Neural progenitor cell (in vitro differentiated cells): Measurements from ENCODE around the gene ADK. TPM values are rescaled to one million over a fixed set of nuclear protein-coding genes. Genes with fewer than 3 reads are reported as not detected.
"Not testable (repeated sequence)": the region's sequence is repeated elsewhere in the genome, so short reads cannot be mapped to it uniquely, and the experiment has no call there.

ENCODE experiments used
- DNase-seq: peaks from one replicate; pipeline ENCODE4 v3.0.0-alpha.2; 2016; ENCODE audit warnings: low spot score
- H2AFZ ChIP-seq: fragments of 200-600 bp; sonication (generic); replicated peaks from 2 replicates; pipeline ENCODE4 v1.6.1; 2016; ENCODE audit warnings: antibody characterized with exemption
- H3F3A ChIP-seq: fragments of 200-600 bp; sonication (generic); 2 replicates; pipeline ENCODE4 v1.6.1; 2016; ENCODE audit warnings: antibody characterized with exemption, low read depth
- H3K27ac ChIP-seq: fragments of 200-600 bp; sonication (generic); 2 replicates; pipeline ENCODE4 v1.5.1; 2016; ENCODE audit warnings: mild to moderate bottlenecking
- H3K27me3 ChIP-seq: fragments of 200-600 bp; sonication (generic); 2 replicates; pipeline ENCODE4 v1.6.1; 2016; ENCODE audit warnings: mild to moderate bottlenecking, moderate library complexity
- H3K36me3 ChIP-seq: fragments of 200-600 bp; sonication (generic); 2 replicates; pipeline ENCODE4 v1.5.1; 2016
- H3K4me1 ChIP-seq: fragments of 200-600 bp; sonication (generic); 2 replicates; pipeline ENCODE4 v1.6.1; 2016; ENCODE audit warnings: mixed run types
- H3K4me2 ChIP-seq: fragments of 200-600 bp; sonication (generic); 2 replicates; pipeline ENCODE4 v1.6.1; 2016
- H3K4me3 ChIP-seq: fragments of 200-600 bp; sonication (generic); 2 replicates; pipeline ENCODE4 v1.5.1; 2016
- H3K79me2 ChIP-seq: fragments of 200-600 bp; sonication (generic); 2 replicates; pipeline ENCODE4 v1.6.1; 2016; ENCODE audit warnings: low read depth
- H3K9ac ChIP-seq: fragments of 200-600 bp; sonication (generic); 2 replicates; pipeline ENCODE4 v1.6.1; 2016
- H3K9me3 ChIP-seq: fragments of 200-600 bp; sonication (generic); 2 replicates; pipeline ENCODE4 v1.5.1; 2016; ENCODE audit warnings: low read depth
- H4K20me1 ChIP-seq: fragments of 200-600 bp; sonication (generic); 2 replicates; pipeline ENCODE4 v1.6.1; 2016; ENCODE audit warnings: low read depth
- H3K27ac Mint-ChIP-seq: 3 replicates; pipeline ENCODE4 v1.8.0; 2021; ENCODE audit warnings: mixed read lengths
- H3K27me3 Mint-ChIP-seq: 2 replicates; pipeline ENCODE4 v1.8.0; 2022; ENCODE audit warnings: low read depth, mild to moderate bottlenecking, inconsistent platforms, moderate library complexity, mixed read lengths; ENCODE audit not compliant: insufficient read depth
- H3K36me3 Mint-ChIP-seq: 3 replicates; pipeline ENCODE4 v1.8.0; 2021; ENCODE audit warnings: mixed read lengths
- H3K4me1 Mint-ChIP-seq: 3 replicates; pipeline ENCODE4 v1.8.0; 2021; ENCODE audit warnings: mixed read lengths
- H3K4me3 Mint-ChIP-seq: 3 replicates; pipeline ENCODE4 v1.8.0; 2021; ENCODE audit warnings: mild to moderate bottlenecking, moderate library complexity, mixed read lengths
- H3K9me3 Mint-ChIP-seq: 3 replicates; pipeline ENCODE4 v1.8.0; 2020; ENCODE audit warnings: mixed read lengths
- CTCF ChIP-seq: fragments of 200-600 bp; sonication (generic); IDR thresholded peaks from 2 replicates; pipeline ENCODE4 v1.5.1; 2017; ENCODE audit warnings: antibody characterized with exemption, mild to moderate bottlenecking
- EZH2 ChIP-seq: fragments of 200-600 bp; sonication (generic); IDR thresholded peaks from 2 replicates; pipeline ENCODE4 v1.6.1; 2017; ENCODE audit warnings: antibody characterized with exemption, mild to moderate bottlenecking, moderate library complexity
- EZH2phosphoT487 ChIP-seq: fragments of 200-600 bp; sonication (generic); IDR thresholded peaks from 2 replicates; pipeline ENCODE4 v1.6.1; 2017; ENCODE audit warnings: antibody characterized with exemption
- total RNA-seq: library from RNA; depleted of rRNA; stranded (reverse); fragments of >200 nt; gene quantifications from 2 replicates; pipeline ENCODE4 v1.2.3, GENCODE V29; 2015; ENCODE audit warnings: low replicate concordance

ADK gene
- total RNA-seq, 1 donor from 2014 or later, result 50.9 TPM

- Histone ChIP-seq H3F3A (peaks cover 3% of the 10 kb centered on the region), H3K4me2 (no peak overlapping the region), H4K20me1 (no peaks in the 10 kb centered on the region), H3K4me3 (no peak overlapping the region), H3K27ac (no peak overlapping the region), H3K36me3 (no peaks in the 10 kb centered on the region), H3K27me3 (no peaks in the 10 kb centered on the region), H3K4me1 (peaks cover 15% of the 10 kb centered on the region), H3K79me2 (no peaks in the 10 kb centered on the region), H3K9ac (no peak overlapping the region), H3K9me3 (no peaks in the 10 kb centered on the region), H2AFZ (no peak overlapping the region)
- peaks cover 2% of the 10 kb centered on the region for H3K9me3 Mint-ChIP-seq
- TF ChIP-seq EZH2phosphoT487 (no peak), CTCF (no peak)
- no peaks in the 10 kb centered on the region for H3K27me3 Mint-ChIP-seq
- H3K4me1 Mint-ChIP-seq, result peaks cover 7% of the 10 kb centered on the region
- H3K4me3 Mint-ChIP-seq, result no peak overlapping the region
- no peaks in the 10 kb centered on the region for H3K36me3 Mint-ChIP-seq
- H3K27ac Mint-ChIP-seq, result no peak overlapping the region
- DNase-seq, result no peak
Measured at GRCh38 chr10:74293686-74294371, 142.8 kb downstream of the ADK start.

GRCh38 chr10:74297389-74298080 is 146.5 kb downstream of the ADK start:
- Histone ChIP-seq H3K4me2 (no peak overlapping the region), H3F3A (no peaks in the 10 kb centered on the region), H3K9ac (no peak overlapping the region), H3K27ac (no peak overlapping the region), H2AFZ (no peak overlapping the region), H3K4me3 (no peak overlapping the region), H4K20me1 (no peaks in the 10 kb centered on the region), H3K9me3 (no peaks in the 10 kb centered on the region), H3K36me3 (no peaks in the 10 kb centered on the region), H3K27me3 (no peaks in the 10 kb centered on the region), H3K4me1 (no peaks in the 10 kb centered on the region), H3K79me2 (no peaks in the 10 kb centered on the region)
- no peak for DNase-seq
- H3K9me3 Mint-ChIP-seq, result peaks cover 2% of the 10 kb centered on the region
- H3K27ac Mint-ChIP-seq, result no peak overlapping the region
- no peaks in the 10 kb centered on the region for H3K36me3 Mint-ChIP-seq
- H3K4me3 Mint-ChIP-seq, result no peak overlapping the region
- no peaks in the 10 kb centered on the region for H3K27me3 Mint-ChIP-seq
- TF ChIP-seq EZH2phosphoT487 (no peak), EZH2 (no peak), CTCF (no peak)
- no peaks in the 10 kb centered on the region for H3K4me1 Mint-ChIP-seq

DNA sequence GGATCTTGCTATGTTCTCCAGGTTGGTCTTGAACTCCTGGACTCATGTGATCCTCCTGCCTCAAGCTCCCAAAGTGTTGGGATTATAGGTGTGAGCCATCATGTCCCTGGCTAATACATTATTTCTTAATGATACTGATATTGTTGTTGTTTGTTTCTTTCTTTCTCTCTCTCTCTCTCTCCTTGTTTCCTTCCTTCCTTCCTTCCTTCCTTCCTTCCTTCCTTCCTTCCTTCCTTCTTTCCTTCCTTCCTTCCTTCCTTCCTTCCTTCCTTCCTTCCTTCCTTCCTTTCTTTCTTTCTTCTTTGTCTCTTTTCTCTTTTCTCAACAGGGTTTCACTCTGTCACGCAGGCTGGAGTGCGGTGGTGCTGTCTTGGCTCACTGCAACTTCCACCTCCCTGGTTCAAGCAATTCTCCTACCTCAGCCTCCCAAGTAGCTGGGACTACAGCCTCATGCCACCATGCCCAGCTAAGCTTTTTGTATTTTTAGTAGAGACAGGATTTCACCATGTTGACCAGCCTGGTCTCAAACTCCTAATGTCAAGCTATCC is 149.1 kb downstream of the ADK start:
- H3K36me3 Mint-ChIP-seq, H3K27ac Mint-ChIP-seq, H3K27ac ChIP-seq: not testable (repeated sequence)

GRCh38 chr10:74300666-74301065 is 149.6 kb downstream of the ADK start:
- no peaks in the 10 kb centered on the region for H3K27me3 Mint-ChIP-seq
- no peak overlapping the region for H3K27ac Mint-ChIP-seq
- H3K79me2 ChIP-seq, result no peaks in the 10 kb centered on the region
- no peaks in the 10 kb centered on the region for H3F3A ChIP-seq
- H3K27ac ChIP-seq, result no peak overlapping the region
- H3K36me3 Mint-ChIP-seq, result no peaks in the 10 kb centered on the region
- no peak overlapping the region for H3K9ac ChIP-seq
- H3K4me3 Mint-ChIP-seq, result no peak overlapping the region
- H3K9me3 Mint-ChIP-seq, result no peaks in the 10 kb centered on the region
- H3K36me3 ChIP-seq, result no peaks in the 10 kb centered on the region
- H2AFZ ChIP-seq, result no peak overlapping the region
- no peaks in the 10 kb centered on the region for H3K27me3 ChIP-seq
- no peak overlapping the region for H3K4me2 ChIP-seq
- H3K9me3 ChIP-seq, result no peaks in the 10 kb centered on the region
- no peaks in the 10 kb centered on the region for H3K4me1 Mint-ChIP-seq
- H4K20me1 ChIP-seq, result no peaks in the 10 kb centered on the region
- no peak for DNase-seq
- no peak for TF ChIP-seq EZH2phosphoT487
- TF ChIP-seq EZH2, result no peak
- TF ChIP-seq CTCF, result no peak
- H3K4me3 ChIP-seq, result no peak overlapping the region
- H3K4me1 ChIP-seq, result no peaks in the 10 kb centered on the region

More for the DNA sequence above, 149.1 kb downstream of the ADK start:
- not testable (repeated sequence) for H3K9ac ChIP-seq, DNase-seq, H3K36me3 ChIP-seq, H3K9me3 ChIP-seq, H3K4me1 Mint-ChIP-seq, H4K20me1 ChIP-seq, H3K4me2 ChIP-seq, H3K9me3 Mint-ChIP-seq, H3F3A ChIP-seq, H3K4me3 ChIP-seq, H3K27me3 Mint-ChIP-seq, H2AFZ ChIP-seq, H3K4me1 ChIP-seq, H3K27me3 ChIP-seq, H3K79me2 ChIP-seq, H3K4me3 Mint-ChIP-seq
